ENCODE results near the gene KRTAP1-5.
"Not testable (repeated sequence)": the region's sequence is repeated elsewhere in the genome, so short reads cannot be mapped to it uniquely, and the experiment has no call there.

KRTAP1-5 gene, protein sequence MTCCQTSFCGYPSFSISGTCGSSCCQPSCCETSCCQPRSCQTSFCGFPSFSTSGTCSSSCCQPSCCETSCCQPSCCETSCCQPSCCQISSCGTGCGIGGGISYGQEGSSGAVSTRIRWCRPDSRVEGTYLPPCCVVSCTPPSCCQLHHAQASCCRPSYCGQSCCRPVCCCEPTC

GRCh38 chr17:41026715-41027471 is at the start of gene KRTAP1-5:
KRTAP1-5 (minus strand) TSS chr17:41027208; CDS start chr17:41027155, 53 bp downstream.
- Histone ChIP-seq H3K36me3 (ENCODE audit: control insufficient read depth, insufficient read depth, low read length) (no peaks in the 10 kb centered on the region), H3K9me3 (ENCODE audit: control insufficient read depth, insufficient read depth, low read length) (no peaks in the 10 kb centered on the region), H3K27me3 (ENCODE audit: control insufficient read depth, insufficient read depth, low read length) (no peaks in the 10 kb centered on the region), H3K9ac (ENCODE audit: low read depth, low read length) (no peak within 1 kb of the TSS), H3K4me3 (ENCODE audit: low read depth, low read length) (no peak within 1 kb of the TSS), H3K4me1 (ENCODE audit: control insufficient read depth, insufficient read depth, low read length) (no peaks in the 10 kb centered on the region), H3K27ac (ENCODE audit: low read depth, low read length) (no peak within 1 kb of the TSS)

DNA sequence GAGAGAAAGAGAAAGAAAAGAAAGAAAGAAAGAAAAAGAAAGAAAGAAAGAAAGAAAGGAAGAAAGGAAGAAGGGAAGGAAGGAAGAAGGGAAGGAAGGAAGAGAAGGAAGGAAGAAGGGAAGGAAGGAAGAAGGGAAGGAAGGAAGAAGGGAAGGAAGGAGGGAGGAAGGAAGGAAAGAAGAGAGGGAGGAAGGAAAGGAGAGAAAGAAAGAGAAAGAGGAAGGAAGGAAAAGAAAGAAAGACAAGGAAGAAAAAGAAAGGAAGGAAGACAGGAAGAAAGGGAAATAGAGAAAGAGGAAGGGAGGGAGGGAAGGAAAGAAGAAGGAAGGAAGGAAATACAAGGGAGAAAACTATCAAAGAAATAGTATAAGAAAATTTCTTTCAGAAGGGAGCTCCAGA is 49.8 kb upstream of the KRTAP1-5 start:
- H3K4me3 ChIP-seq (ENCODE audit: low read depth, low read length): no peak overlapping the region
- H3K4me1 ChIP-seq (ENCODE audit: control insufficient read depth, insufficient read depth, low read length): no peaks in the 10 kb centered on the region
- H3K27ac ChIP-seq (ENCODE audit: low read depth, low read length): no peak overlapping the region
- no peaks in the 10 kb centered on the region for H3K27me3 ChIP-seq (ENCODE audit: control insufficient read depth, insufficient read depth, low read length)
- H3K9ac ChIP-seq (ENCODE audit: low read depth, low read length): no peak overlapping the region
- no peaks in the 10 kb centered on the region for H3K9me3 ChIP-seq (ENCODE audit: control insufficient read depth, insufficient read depth, low read length)
- no peaks in the 10 kb centered on the region for H3K36me3 ChIP-seq (ENCODE audit: control insufficient read depth, insufficient read depth, low read length)

- no peak overlapping the region for H3K9ac ChIP-seq (ENCODE audit: low read depth, low read length)
- no peak overlapping the region for H3K27ac ChIP-seq (ENCODE audit: low read depth, low read length)
- no peaks in the 10 kb centered on the region for H3K9me3 ChIP-seq (ENCODE audit: control insufficient read depth, insufficient read depth, low read length)
- H3K4me3 ChIP-seq (ENCODE audit: low read depth, low read length): no peak overlapping the region
- no peaks in the 10 kb centered on the region for H3K36me3 ChIP-seq (ENCODE audit: control insufficient read depth, insufficient read depth, low read length)
- H3K27me3 ChIP-seq (ENCODE audit: control insufficient read depth, insufficient read depth, low read length): no peaks in the 10 kb centered on the region
- no peaks in the 10 kb centered on the region for H3K4me1 ChIP-seq (ENCODE audit: control insufficient read depth, insufficient read depth, low read length)
Measured at GRCh38 chr17:41073676-41074075, 46.7 kb upstream of the KRTAP1-5 start.

DNA sequence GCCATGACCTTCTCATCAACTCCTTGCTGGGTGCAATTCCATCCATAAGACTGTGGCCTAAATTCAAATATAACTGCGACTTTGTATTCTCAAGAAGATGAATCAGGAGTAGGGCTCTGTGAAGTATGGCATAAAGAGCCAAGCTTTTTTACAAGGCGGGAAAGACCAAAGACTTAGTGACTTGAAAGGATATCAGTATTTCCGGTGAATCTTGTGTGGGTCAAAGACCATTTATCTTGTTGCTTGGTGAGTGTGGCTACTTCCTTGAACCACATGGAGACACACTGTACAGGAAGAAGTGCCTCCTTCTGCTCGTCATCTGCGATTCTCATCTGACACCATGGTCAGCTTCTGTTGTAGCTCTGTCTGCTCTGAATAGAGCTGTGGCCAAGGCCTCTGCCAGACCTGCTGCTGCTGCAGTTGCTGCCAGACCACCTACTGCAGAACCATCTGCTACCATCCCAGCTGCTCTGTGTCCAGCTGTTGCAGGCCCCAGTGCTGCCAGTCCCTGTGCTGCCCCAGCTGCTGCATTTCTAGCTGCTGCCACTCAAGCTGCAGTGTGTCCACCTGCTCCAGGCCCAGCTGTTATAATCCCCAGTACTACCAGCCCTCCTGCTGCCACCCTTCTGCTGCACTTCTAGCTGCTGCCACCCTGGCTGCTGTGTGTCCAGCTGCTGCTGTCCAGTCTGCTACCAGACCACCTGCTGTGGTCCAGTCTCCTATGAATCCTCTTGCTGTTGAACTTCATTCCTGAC is 44.8 kb upstream of the KRTAP1-5 start:
- no peaks in the 10 kb centered on the region for H3K27me3 ChIP-seq (ENCODE audit: control insufficient read depth, insufficient read depth, low read length)
- no peaks in the 10 kb centered on the region for H3K36me3 ChIP-seq (ENCODE audit: control insufficient read depth, insufficient read depth, low read length)
- no peak overlapping the region for H3K27ac ChIP-seq (ENCODE audit: low read depth, low read length)
- no peak overlapping the region for H3K9ac ChIP-seq (ENCODE audit: low read depth, low read length)
- H3K4me1 ChIP-seq (ENCODE audit: control insufficient read depth, insufficient read depth, low read length): no peaks in the 10 kb centered on the region
- no peaks in the 10 kb centered on the region for H3K9me3 ChIP-seq (ENCODE audit: control insufficient read depth, insufficient read depth, low read length)
- H3K4me3 ChIP-seq (ENCODE audit: low read depth, low read length): no peak overlapping the region

DNA sequence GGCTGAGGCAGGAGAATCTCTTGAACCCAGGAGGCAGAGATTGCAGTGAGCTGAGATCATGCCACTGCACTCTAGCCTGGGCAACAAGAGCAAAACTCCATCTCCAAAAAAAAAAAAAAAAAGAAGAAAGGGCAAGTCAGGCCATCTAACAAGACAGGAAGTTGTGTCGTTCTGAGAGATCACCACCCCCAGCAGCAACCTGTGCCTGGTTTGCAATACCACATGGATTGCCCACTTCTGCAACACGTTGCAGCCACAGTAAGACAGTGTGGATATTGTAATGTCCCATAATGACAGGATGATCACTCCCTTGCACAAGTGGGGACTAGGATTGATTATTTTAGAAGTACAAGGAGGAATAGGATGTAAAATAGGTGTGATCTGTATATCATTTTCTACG is 42.0 kb upstream of the KRTAP1-5 start:
- no peak overlapping the region for H3K9ac ChIP-seq (ENCODE audit: low read depth, low read length)
- H3K4me1 ChIP-seq (ENCODE audit: control insufficient read depth, insufficient read depth, low read length): no peaks in the 10 kb centered on the region
- no peak overlapping the region for H3K27ac ChIP-seq (ENCODE audit: low read depth, low read length)
- H3K27me3 ChIP-seq (ENCODE audit: control insufficient read depth, insufficient read depth, low read length): no peaks in the 10 kb centered on the region
- H3K36me3 ChIP-seq (ENCODE audit: control insufficient read depth, insufficient read depth, low read length): no peaks in the 10 kb centered on the region
- H3K4me3 ChIP-seq (ENCODE audit: low read depth, low read length): no peak overlapping the region
- no peaks in the 10 kb centered on the region for H3K9me3 ChIP-seq (ENCODE audit: control insufficient read depth, insufficient read depth, low read length)

GRCh38 chr17:41067281-41067680 is 40.3 kb upstream of the KRTAP1-5 start:
- Histone ChIP-seq H3K9me3 (ENCODE audit: control insufficient read depth, insufficient read depth, low read length) (no peaks in the 10 kb centered on the region), H3K27me3 (ENCODE audit: control insufficient read depth, insufficient read depth, low read length) (no peaks in the 10 kb centered on the region), H3K4me3 (ENCODE audit: low read depth, low read length) (no peak overlapping the region), H3K27ac (ENCODE audit: low read depth, low read length) (no peak overlapping the region), H3K9ac (ENCODE audit: low read depth, low read length) (no peak overlapping the region), H3K36me3 (ENCODE audit: control insufficient read depth, insufficient read depth, low read length) (no peaks in the 10 kb centered on the region), H3K4me1 (ENCODE audit: control insufficient read depth, insufficient read depth, low read length) (no peaks in the 10 kb centered on the region)

- Histone ChIP-seq H3K4me1 (ENCODE audit: control insufficient read depth, insufficient read depth, low read length) (no peaks in the 10 kb centered on the region), H3K9me3 (ENCODE audit: control insufficient read depth, insufficient read depth, low read length) (no peaks in the 10 kb centered on the region), H3K9ac (ENCODE audit: low read depth, low read length) (no peak within 1 kb of the TSS), H3K36me3 (ENCODE audit: control insufficient read depth, insufficient read depth, low read length) (no peaks in the 10 kb centered on the region), H3K4me3 (ENCODE audit: low read depth, low read length) (no peak within 1 kb of the TSS), H3K27ac (ENCODE audit: low read depth, low read length) (no peak within 1 kb of the TSS), H3K27me3 (ENCODE audit: control insufficient read depth, insufficient read depth, low read length) (no peaks in the 10 kb centered on the region)
Measured at GRCh38 chr17:41065829-41066624, 39.0 kb upstream of the KRTAP1-5 start, which contains the start of gene KRTAP2-4. KRTAP2-4 (minus strand) TSS chr17:41065879; CDS start chr17:41065845, 34 bp downstream.

GRCh38 chr17:41065016-41065689 is 38.1 kb upstream of the KRTAP1-5 start:
- H3K4me3 ChIP-seq (ENCODE audit: low read depth, low read length); H3K4me1 ChIP-seq (ENCODE audit: control insufficient read depth, insufficient read depth, low read length); H3K27ac ChIP-seq (ENCODE audit: low read depth, low read length); H3K9ac ChIP-seq (ENCODE audit: low read depth, low read length); H3K36me3 ChIP-seq (ENCODE audit: control insufficient read depth, insufficient read depth, low read length); H3K27me3 ChIP-seq (ENCODE audit: control insufficient read depth, insufficient read depth, low read length); H3K9me3 ChIP-seq (ENCODE audit: control insufficient read depth, insufficient read depth, low read length): not testable (repeated sequence)

DNA sequence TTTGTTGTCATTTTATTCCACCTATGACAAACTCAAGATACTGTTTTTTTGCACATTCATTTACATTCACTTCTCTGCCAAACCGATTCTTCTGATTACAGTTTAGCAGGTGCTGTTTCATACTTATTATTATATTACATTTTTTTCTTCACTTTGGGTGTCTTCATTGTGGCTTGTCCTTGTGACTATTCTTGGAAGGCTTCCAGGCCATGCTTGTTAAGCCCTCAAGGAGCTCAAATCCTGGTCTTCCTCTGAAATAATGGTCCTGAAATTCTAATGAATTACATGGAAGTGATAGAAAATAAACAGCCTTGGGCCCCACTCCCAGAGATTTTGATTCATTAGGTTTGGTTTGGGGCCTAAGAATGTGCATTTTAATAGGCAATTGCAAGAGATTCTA is 37.3 kb upstream of the KRTAP1-5 start:
- Histone ChIP-seq H3K27me3 (ENCODE audit: control insufficient read depth, insufficient read depth, low read length) (no peaks in the 10 kb centered on the region), H3K27ac (ENCODE audit: low read depth, low read length) (no peak overlapping the region), H3K4me1 (ENCODE audit: control insufficient read depth, insufficient read depth, low read length) (no peaks in the 10 kb centered on the region; the same call in 1 of the 2 replicates), H3K36me3 (ENCODE audit: control insufficient read depth, insufficient read depth, low read length) (no peaks in the 10 kb centered on the region), H3K4me3 (ENCODE audit: low read depth, low read length) (no peak overlapping the region), H3K9me3 (ENCODE audit: control insufficient read depth, insufficient read depth, low read length) (no peaks in the 10 kb centered on the region), H3K9ac (ENCODE audit: low read depth, low read length) (no peak overlapping the region)

DNA sequence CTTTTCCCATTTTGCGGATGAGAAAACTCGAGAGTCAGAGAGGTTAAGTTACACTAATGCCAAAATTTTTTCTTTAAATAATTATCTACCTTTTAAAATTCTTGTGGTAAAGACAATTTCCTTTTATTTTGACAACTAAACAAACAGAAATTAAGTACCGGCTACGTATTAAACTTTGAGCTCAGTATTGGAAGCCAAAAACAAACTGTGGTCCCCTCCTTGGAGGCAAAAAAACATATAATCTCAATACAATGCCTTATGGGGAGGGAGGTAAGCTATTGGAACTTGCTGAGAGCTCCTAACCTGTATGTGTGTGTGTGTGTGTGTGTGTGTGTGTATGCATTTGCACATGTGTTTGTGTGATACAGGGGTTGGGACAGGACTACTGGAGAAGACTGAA is 36.4 kb upstream of the KRTAP1-5 start:
- H3K4me3 ChIP-seq (ENCODE audit: low read depth, low read length): no peak overlapping the region
- H3K9ac ChIP-seq (ENCODE audit: low read depth, low read length): no peak overlapping the region
- no peak overlapping the region for H3K27ac ChIP-seq (ENCODE audit: low read depth, low read length)
- no peaks in the 10 kb centered on the region; the same call in 1 of the 2 replicates for H3K4me1 ChIP-seq (ENCODE audit: control insufficient read depth, insufficient read depth, low read length)
- no peaks in the 10 kb centered on the region for H3K36me3 ChIP-seq (ENCODE audit: control insufficient read depth, insufficient read depth, low read length)
- no peaks in the 10 kb centered on the region for H3K9me3 ChIP-seq (ENCODE audit: control insufficient read depth, insufficient read depth, low read length)
- no peaks in the 10 kb centered on the region for H3K27me3 ChIP-seq (ENCODE audit: control insufficient read depth, insufficient read depth, low read length)

All from HUES48 (cell line).